ENCODE data around the gene PER2. TPM values are rescaled to one million over a fixed set of nuclear protein-coding genes. Genes with fewer than 3 reads are reported as not detected.

PER2 gene
- total and polyA plus RNA-seq, 2 of the 13 experiments (the other 11 are each of a cell fraction or from before 2014, with no cell fraction given), result 5.1 to 9.4 TPM

GRCh38 chr2:238285653-238286082 is 2.7 kb downstream of the PER2 start (continued):
- TF ChIP-seq TGIF2 (CRISPR knock-in tag; IDR thresholded peaks at IDR 0.05) (no peak), POLR2G (IDR thresholded peaks at IDR 0.05; ENCODE audit: low read depth, low read length) (no peak), MED1 (CRISPR knock-in tag; IDR thresholded peaks at IDR 0.05) (peak; percentile 75), PRDM4 (CRISPR knock-in tag; IDR thresholded peaks at IDR 0.05; ENCODE audit: borderline replicate concordance) (no peak), HBP1 (CRISPR knock-in tag; IDR thresholded peaks at IDR 0.05; ENCODE audit: low read depth) (no peak), REXO4 (CRISPR knock-in tag; IDR thresholded peaks at IDR 0.05; ENCODE audit: borderline replicate concordance) (no peak), JUND (CRISPR knock-in tag; IDR thresholded peaks at IDR 0.05) (no peak), NR3C1 (CRISPR knock-in tag; IDR thresholded peaks at IDR 0.05) (no peak), SMAD3 (CRISPR knock-in tag; IDR thresholded peaks at IDR 0.05) (0 out of 2 replicates have a peak, but pooled peaks have one; percentile 36), HMGXB4 (CRISPR knock-in tag; IDR thresholded peaks at IDR 0.05; ENCODE audit: borderline replicate concordance in 1 of 2, low read depth in 1 of 2) (0 out of 4 replicates have a peak, but pooled peaks of 1 of the 2 experiments have one; percentile 42), PRPF4 (IDR thresholded peaks at IDR 0.05; ENCODE audit: low read depth, low read length, poor library complexity, severe bottlenecking) (no peak), ZNF720 (CRISPR knock-in tag; IDR thresholded peaks at IDR 0.05) (no peak), ZNF503 (CRISPR knock-in tag; IDR thresholded peaks at IDR 0.05) (0 out of 2 replicates have a peak, but pooled peaks have one; percentile 53), LRRFIP1 (CRISPR knock-in tag; conservative IDR thresholded peaks at IDR 0.05) (no peak)
- TF ChIP-seq, protein P1, sequence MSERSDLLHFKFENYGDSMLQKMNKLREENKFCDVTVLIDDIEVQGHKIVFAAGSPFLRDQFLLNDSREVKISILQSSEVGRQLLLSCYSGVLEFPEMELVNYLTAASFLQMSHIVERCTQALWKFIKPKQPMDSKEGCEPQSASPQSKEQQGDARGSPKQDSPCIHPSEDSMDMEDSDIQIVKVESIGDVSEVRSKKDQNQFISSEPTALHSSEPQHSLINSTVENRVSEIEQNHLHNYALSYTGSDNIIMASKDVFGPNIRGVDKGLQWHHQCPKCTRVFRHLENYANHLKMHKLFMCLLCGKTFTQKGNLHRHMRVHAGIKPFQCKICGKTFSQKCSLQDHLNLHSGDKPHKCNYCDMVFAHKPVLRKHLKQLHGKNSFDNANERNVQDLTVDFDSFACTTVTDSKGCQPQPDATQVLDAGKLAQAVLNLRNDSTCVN (CRISPR knock-in tag; IDR thresholded peaks at IDR 0.05; ENCODE audit: borderline replicate concordance), result 0 out of 2 replicates have a peak, but pooled peaks have one; percentile 8
- TF ChIP-seq, protein P2, sequence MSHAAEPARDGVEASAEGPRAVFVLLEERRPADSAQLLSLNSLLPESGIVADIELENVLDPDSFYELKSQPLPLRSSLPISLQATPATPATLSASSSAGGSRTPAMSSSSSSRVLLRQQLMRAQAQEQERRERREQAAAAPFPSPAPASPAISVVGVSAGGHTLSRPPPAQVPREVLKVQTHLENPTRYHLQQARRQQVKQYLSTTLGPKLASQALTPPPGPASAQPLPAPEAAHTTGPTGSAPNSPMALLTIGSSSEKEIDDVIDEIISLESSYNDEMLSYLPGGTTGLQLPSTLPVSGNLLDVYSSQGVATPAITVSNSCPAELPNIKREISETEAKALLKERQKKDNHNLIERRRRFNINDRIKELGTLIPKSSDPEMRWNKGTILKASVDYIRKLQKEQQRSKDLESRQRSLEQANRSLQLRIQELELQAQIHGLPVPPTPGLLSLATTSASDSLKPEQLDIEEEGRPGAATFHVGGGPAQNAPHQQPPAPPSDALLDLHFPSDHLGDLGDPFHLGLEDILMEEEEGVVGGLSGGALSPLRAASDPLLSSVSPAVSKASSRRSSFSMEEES (CRISPR knock-in tag; IDR thresholded peaks at IDR 0.05), result peak; percentile 63; the same call in 1 of the 2 replicates
